C1 segment of cervical spinal cord (tissue), 14 donors: ENCODE data around the gene PARS2.

ENCODE experiments used
- DNase-seq, 14 donors: peaks; one replicate each; lab custom pipeline; 2025; lab: John Stamatoyannopoulos, UW

The PARS2 gene

GRCh38 chr1:54736685-54737084 is 27.6 kb downstream of the PARS2 start:
- DNase-seq: no peak

- DNase-seq: no peak
Observed at GRCh38 chr1:54728027-54728426, 36.3 kb downstream of the PARS2 start.

- DNase-seq: no peak
Observed at GRCh38 chr1:54724771-54725170, 39.6 kb downstream of the PARS2 start.

GRCh38 chr1:54723985-54724384 is 40.3 kb downstream of the PARS2 start:
- no peak for DNase-seq

GRCh38 chr1:54721719-54722118 is 42.6 kb downstream of the PARS2 start:
- DNase-seq: no peak

- no peak for DNase-seq
Observed at GRCh38 chr1:54716299-54717047, 47.9 kb downstream of the PARS2 start.

GRCh38 chr1:54715493-54716298 is 48.6 kb downstream of the PARS2 start, which contains the start of gene TTC4:
Gene TTC4, plus strand, starts transcription at chr1:54715861. Its CDS starts 48 bp downstream, at chr1:54715909.
- DNase-seq: peak in 13 of 14 donors; percentile 41 to 88 (median 74)

GRCh38 chr1:54714881-54715492 is 49.3 kb downstream of the PARS2 start:
- no peak for DNase-seq

- DNase-seq: no peak
Observed at GRCh38 chr1:54711536-54711935, 52.8 kb downstream of the PARS2 start.

- DNase-seq: no peak
Observed at GRCh38 chr1:54710841-54711240, 53.5 kb downstream of the PARS2 start.

GRCh38 chr1:54710434-54710833 is 53.9 kb downstream of the PARS2 start:
- DNase-seq: no peak

- no peak for DNase-seq
Observed at GRCh38 chr1:54709547-54710292, 54.6 kb downstream of the PARS2 start.

GRCh38 chr1:54708385-54708784 is 55.9 kb downstream of the PARS2 start:
- DNase-seq: no peak
